Natural killer cell (primary cell): Measurements from ENCODE around the gene NECTIN1. TPM values are rescaled to one million over a fixed set of nuclear protein-coding genes. Genes with fewer than 3 reads are reported as not detected.

Experiments
- ATAC-seq, 3 donors: fragments of 150-1000 bp in 2 of 3; fragments of 200-7000 bp in 1 of 3; cut with Tn5 transposase; 1 replicate in 1 of 3; 2 replicates in 2 of 3; pipeline ENCODE4 v1.10.0; 2021; ENCODE audit warnings: mild to moderate bottlenecking in 2 of 3, moderate library complexity in 2 of 3
- DNase-seq, 2 donors: peaks; one replicate each; pipeline versions ENCODE4 v3.0.0 to v3.0.0-alpha.2; 2013 to 2021; ENCODE audit warnings: mixed read lengths in 1 of 2
- H3K27ac ChIP-seq: one replicate; pipeline ENCODE4 v1.5.1; 2013; ENCODE audit warnings: mild to moderate bottlenecking, low read length
- H3K27me3 ChIP-seq: one replicate; pipeline ENCODE4 v1.6.1; 2013; ENCODE audit warnings: low read length; ENCODE audit not compliant: control insufficient read depth, insufficient read depth
- H3K36me3 ChIP-seq: one replicate; pipeline ENCODE4 v1.6.1; 2013; ENCODE audit warnings: low read length; ENCODE audit not compliant: control insufficient read depth, insufficient read depth
- H3K4me1 ChIP-seq: one replicate; pipeline ENCODE4 v1.6.1; 2013; ENCODE audit warnings: low read length; ENCODE audit not compliant: control insufficient read depth, insufficient read depth
- H3K4me3 ChIP-seq: one replicate; pipeline ENCODE4 v1.5.1; 2013; ENCODE audit warnings: low read length
- H3K9me3 ChIP-seq: one replicate; pipeline ENCODE4 v1.6.1; 2013; ENCODE audit warnings: low read length; ENCODE audit not compliant: control insufficient read depth, insufficient read depth
- H3K27ac Mint-ChIP-seq, 2 donors: one replicate each; pipeline ENCODE4 v1.8.0; 2022; ENCODE audit warnings: mild to moderate bottlenecking in 2 of 2, mixed read lengths in 2 of 2, moderate library complexity in 1 of 2
- H3K27me3 Mint-ChIP-seq, 2 donors: one replicate each; pipeline ENCODE4 v1.8.0; 2022; ENCODE audit warnings: low read depth in 2 of 2, mixed read lengths in 2 of 2
- H3K36me3 Mint-ChIP-seq: one replicate; pipeline ENCODE4 v1.8.0; 2022; ENCODE audit warnings: mixed read lengths
- H3K4me1 Mint-ChIP-seq, 2 donors: one replicate each; pipeline ENCODE4 v1.8.0; 2022; ENCODE audit warnings: mixed read lengths in 2 of 2
- H3K4me3 Mint-ChIP-seq: one replicate; pipeline ENCODE4 v1.8.0; 2022; ENCODE audit warnings: mild to moderate bottlenecking, moderate library complexity, mixed read lengths
- H3K9me3 Mint-ChIP-seq, 2 donors: one replicate each; pipeline ENCODE4 v1.8.0; 2022; ENCODE audit warnings: mixed read lengths in 2 of 2
- WGBS: methylation state at CpG from one replicate; pipeline ENCODE4 v1.1.7; 2013; ENCODE audit warnings: missing lambda C conversion rate; ENCODE audit not compliant: insufficient coverage; 5-methylcytosine and 5-hydroxymethylcytosine counted together
- intact Hi-C: fragments of 100-400 bp; cut with micrococcal nuclease; formaldehyde crosslinking; loops from one replicate; pipeline ENCODE4 v1.14.2; 2022
- total RNA-seq, 4 donors: library from RNA; stranded (reverse); fragments of 120-200 nt in 1 of 4; gene quantifications; one replicate each; pipeline versions ENCODE4 v1.2.3 to v1.2.4, GENCODE V29; 2013 to 2022
- TF ChIP-seq, protein P1 (sequence below): fragments of 200-600 bp; IDR thresholded peaks from one replicate; pipeline ENCODE4 v1.8.0; 2022; ENCODE audit warnings: antibody characterized with exemption

Gene NECTIN1
- total RNA-seq, 3 donors from 2014 or later (not counting 1 experiment from before 2014, with no cell fraction given) = 5.8 to 18.8 (median 7.8) TPM

DNA sequence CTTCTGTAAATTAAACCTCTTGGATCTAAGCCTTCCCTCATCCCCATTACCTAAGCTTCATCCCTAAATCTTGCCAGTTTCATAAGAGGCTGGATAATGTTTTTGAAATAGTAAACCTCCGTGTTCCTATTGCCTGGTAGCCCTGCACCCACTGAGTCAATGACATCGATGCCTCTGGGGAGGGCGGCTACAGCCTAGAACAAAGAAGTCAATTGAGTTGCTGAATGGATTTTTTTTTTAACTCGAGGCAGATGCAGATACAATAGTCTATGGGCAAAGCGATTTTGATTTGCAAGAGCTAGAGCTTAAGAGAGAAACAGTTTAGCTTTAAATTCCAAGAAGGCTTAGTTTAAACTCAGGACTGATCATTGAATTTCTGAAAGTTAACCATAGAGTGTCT lies 121.3 kb downstream of the NECTIN1 start:
- Mint-ChIP-seq H3K27me3 (peaks cover 19 to 21% of the 10 kb centered on the region in 2 donors), H3K27ac (no peak overlapping the region)
- DNase-seq = no peak

DNA sequence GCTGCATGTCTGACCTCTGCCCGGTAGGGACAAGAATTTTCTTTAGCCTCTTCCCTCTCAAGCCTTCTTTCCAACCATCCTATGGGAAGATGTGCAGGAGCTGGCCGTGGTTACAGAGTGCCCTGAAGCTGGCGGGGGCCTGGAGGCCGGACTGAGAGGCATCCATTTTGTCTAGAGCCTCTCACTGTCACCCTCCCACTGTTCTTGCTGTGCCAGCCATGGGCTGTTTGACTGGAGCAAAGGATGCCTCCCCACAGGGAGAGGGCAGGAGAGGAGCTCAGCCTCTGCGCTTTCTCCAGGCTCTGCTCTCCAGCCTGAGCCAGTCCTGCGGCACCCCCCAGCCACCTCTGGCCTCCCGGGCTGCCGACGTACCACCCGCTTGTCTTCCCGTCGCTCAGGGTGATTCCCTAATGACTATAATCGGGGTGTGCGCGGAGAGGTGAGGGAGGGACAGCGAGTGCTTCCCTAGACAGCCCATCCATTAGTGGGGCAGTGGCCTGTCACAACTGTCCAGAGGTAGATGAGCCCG lies 123.8 kb downstream of the NECTIN1 start:
- intact Hi-C loops = no loop called here
- 88% methylated on average over 17 of the region's 17 CpGs for WGBS
- no peaks in the 10 kb centered on the region for H3K4me1 ChIP-seq
- no peaks in the 10 kb centered on the region for H3K9me3 Mint-ChIP-seq
- ATAC-seq (no peak), DNase-seq (no peak)
- no peak overlapping the region for H3K4me3 Mint-ChIP-seq
- no peaks in the 10 kb centered on the region for H3K4me1 Mint-ChIP-seq
- no peak overlapping the region for H3K4me3 ChIP-seq
- H3K27me3 Mint-ChIP-seq = peaks cover 20% of the 10 kb centered on the region in 2 donors
- no peak overlapping the region for H3K27ac ChIP-seq
- TF ChIP-seq, protein P1, sequence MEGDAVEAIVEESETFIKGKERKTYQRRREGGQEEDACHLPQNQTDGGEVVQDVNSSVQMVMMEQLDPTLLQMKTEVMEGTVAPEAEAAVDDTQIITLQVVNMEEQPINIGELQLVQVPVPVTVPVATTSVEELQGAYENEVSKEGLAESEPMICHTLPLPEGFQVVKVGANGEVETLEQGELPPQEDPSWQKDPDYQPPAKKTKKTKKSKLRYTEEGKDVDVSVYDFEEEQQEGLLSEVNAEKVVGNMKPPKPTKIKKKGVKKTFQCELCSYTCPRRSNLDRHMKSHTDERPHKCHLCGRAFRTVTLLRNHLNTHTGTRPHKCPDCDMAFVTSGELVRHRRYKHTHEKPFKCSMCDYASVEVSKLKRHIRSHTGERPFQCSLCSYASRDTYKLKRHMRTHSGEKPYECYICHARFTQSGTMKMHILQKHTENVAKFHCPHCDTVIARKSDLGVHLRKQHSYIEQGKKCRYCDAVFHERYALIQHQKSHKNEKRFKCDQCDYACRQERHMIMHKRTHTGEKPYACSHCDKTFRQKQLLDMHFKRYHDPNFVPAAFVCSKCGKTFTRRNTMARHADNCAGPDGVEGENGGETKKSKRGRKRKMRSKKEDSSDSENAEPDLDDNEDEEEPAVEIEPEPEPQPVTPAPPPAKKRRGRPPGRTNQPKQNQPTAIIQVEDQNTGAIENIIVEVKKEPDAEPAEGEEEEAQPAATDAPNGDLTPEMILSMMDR = no peak
- no peaks in the 10 kb centered on the region for H3K36me3 ChIP-seq
- H3K36me3 Mint-ChIP-seq = no peaks in the 10 kb centered on the region
- H3K9me3 ChIP-seq = no peaks in the 10 kb centered on the region
- H3K27me3 ChIP-seq = no peaks in the 10 kb centered on the region
- no peak overlapping the region for H3K27ac Mint-ChIP-seq

More for the DNA sequence above, 121.3 kb downstream of the NECTIN1 start:
- no peaks in the 10 kb centered on the region for H3K9me3 ChIP-seq
- no peak overlapping the region for H3K4me3 Mint-ChIP-seq
- TF ChIP-seq, protein P1 = no peak
- intact Hi-C loops = no loop called here
- no peak for ATAC-seq
- H3K36me3 ChIP-seq = no peaks in the 10 kb centered on the region
- no peaks in the 10 kb centered on the region for H3K4me1 Mint-ChIP-seq
- no peak overlapping the region for H3K4me3 ChIP-seq
- H3K4me1 ChIP-seq = no peaks in the 10 kb centered on the region
- 53% methylated on average over 5 of the region's 5 CpGs for WGBS
- no peaks in the 10 kb centered on the region for H3K36me3 Mint-ChIP-seq
- H3K27me3 ChIP-seq = no peaks in the 10 kb centered on the region
- H3K27ac ChIP-seq = no peak overlapping the region
- H3K9me3 Mint-ChIP-seq = no peaks in the 10 kb centered on the region

DNA sequence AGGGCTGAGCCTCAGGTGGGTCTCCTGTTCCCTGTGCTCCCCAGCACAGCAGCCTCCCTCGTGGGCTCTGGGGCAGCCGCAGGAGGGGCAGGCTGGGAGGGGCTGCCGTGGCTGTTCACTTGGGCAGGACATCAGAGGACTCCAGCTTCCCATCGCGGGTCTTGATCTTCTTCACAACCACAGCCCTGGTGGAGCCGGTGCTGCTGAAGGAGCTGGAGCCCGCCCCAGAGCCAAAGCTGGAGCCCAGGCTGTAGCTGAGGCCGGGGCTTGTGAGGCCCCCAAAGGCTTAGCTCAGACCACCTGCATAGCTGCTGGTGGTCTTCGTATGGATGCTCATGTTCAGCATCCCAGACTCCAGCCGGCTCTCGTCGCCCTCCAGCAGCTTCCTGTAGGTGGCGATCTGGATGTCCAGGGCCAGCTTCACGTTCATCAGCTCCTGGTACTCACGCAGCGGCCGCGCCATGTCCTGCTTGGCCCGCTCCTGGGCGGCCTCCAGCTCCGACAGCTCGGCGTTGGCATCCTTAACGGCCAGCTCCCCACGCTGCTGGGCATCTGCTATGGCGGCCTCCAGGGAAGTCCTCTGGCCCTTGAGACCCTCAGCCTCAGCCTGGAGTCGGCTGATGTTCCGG lies 126.1 kb downstream of the NECTIN1 start:
- 82% methylated on average over 28 of the region's 28 CpGs for WGBS
- intact Hi-C loops = no loop called here

More for the DNA sequence above, 126.1 kb downstream of the NECTIN1 start:
- no peaks in the 10 kb centered on the region for H3K9me3 Mint-ChIP-seq
- DNase-seq = no peak
- H3K9me3 ChIP-seq = no peaks in the 10 kb centered on the region
- TF ChIP-seq, protein P1 = no peak
- H3K4me3 ChIP-seq = no peak overlapping the region
- no peak overlapping the region for H3K27ac ChIP-seq
- no peak overlapping the region for H3K4me3 Mint-ChIP-seq
- H3K4me1 Mint-ChIP-seq = no peaks in the 10 kb centered on the region
- no peaks in the 10 kb centered on the region for H3K27me3 ChIP-seq
- no peaks in the 10 kb centered on the region for H3K36me3 Mint-ChIP-seq
- no peak for ATAC-seq
- H3K27me3 Mint-ChIP-seq = peaks cover 12 to 19% of the 10 kb centered on the region in 2 donors
- H3K36me3 ChIP-seq = no peaks in the 10 kb centered on the region
- no peak overlapping the region for H3K27ac Mint-ChIP-seq
- H3K4me1 ChIP-seq = no peaks in the 10 kb centered on the region
